Neuronal stem cell (in vitro differentiated cells): ENCODE results near the gene AP5Z1.

ENCODE experiments used
- DNase-seq: peaks from one replicate; pipeline ENCODE4 v3.0.0-alpha.2; 2013; ENCODE audit warnings: low spot score
- H2AFZ ChIP-seq: one replicate; pipeline ENCODE4 v1.6.1; 2013; ENCODE audit warnings: mild to moderate bottlenecking, low read length, inconsistent platforms
- H2AK5ac ChIP-seq: 2 replicates; pipeline ENCODE4 v1.6.1; 2013; ENCODE audit warnings: low read depth, mild to moderate bottlenecking, inconsistent platforms, low read length, moderate library complexity, mixed read lengths
- H2BK120ac ChIP-seq: 2 replicates; pipeline ENCODE4 v1.6.1; 2013; ENCODE audit warnings: low read depth, mild to moderate bottlenecking, inconsistent platforms, low read length, moderate library complexity, mixed read lengths
- H2BK12ac ChIP-seq: one replicate; pipeline ENCODE4 v1.6.1; 2013; ENCODE audit warnings: low read length, inconsistent platforms
- H2BK15ac ChIP-seq: 2 replicates; pipeline ENCODE4 v1.6.1; 2013; ENCODE audit warnings: mild to moderate bottlenecking, low read length, inconsistent platforms, mixed read lengths
- H2BK5ac ChIP-seq: one replicate; pipeline ENCODE4 v1.6.1; 2013; ENCODE audit warnings: inconsistent platforms, mild to moderate bottlenecking, low read length, moderate library complexity
- H3K14ac ChIP-seq: one replicate; pipeline ENCODE4 v1.6.1; 2013; ENCODE audit warnings: low read length, inconsistent platforms
- H3K18ac ChIP-seq: 2 replicates; pipeline ENCODE4 v1.6.1; 2013; ENCODE audit warnings: low read length, inconsistent platforms
- H3K23ac ChIP-seq: 2 replicates; pipeline ENCODE4 v1.6.1; 2013; ENCODE audit warnings: low read depth, mild to moderate bottlenecking, mixed read lengths, low read length, inconsistent platforms; ENCODE audit not compliant: poor library complexity
- H3K27ac ChIP-seq: replicated peaks from 3 replicates; pipeline ENCODE4 v1.5.1; 2013; ENCODE audit warnings: low read length, inconsistent platforms
- H3K27me3 ChIP-seq, 3 experiments: 2 replicates each; pipeline ENCODE4 v1.6.1; 2013; ENCODE audit warnings: low read length in 3 of 3, mild to moderate bottlenecking in 2 of 3, inconsistent platforms in 1 of 3, low read depth in 1 of 3, mixed read lengths in 1 of 3, moderate library complexity in 1 of 3; ENCODE audit not compliant: control insufficient read depth in 3 of 3, insufficient read depth in 3 of 3
- H3K36me3 ChIP-seq, 2 donors: replicated peaks in 1 of 2; 2 replicates each; pipeline ENCODE4 v1.6.1; 2013; ENCODE audit warnings: low read length in 2 of 2; ENCODE audit not compliant: control insufficient read depth in 2 of 2, insufficient read depth in 2 of 2
- H3K4ac ChIP-seq: 2 replicates; pipeline ENCODE4 v1.6.1; 2013; ENCODE audit warnings: inconsistent platforms, mild to moderate bottlenecking, low read length, moderate library complexity
- H3K4me1 ChIP-seq, 2 donors: 1 replicate in 1 of 2; 2 replicates in 1 of 2; pipeline ENCODE4 v1.6.1; 2013; ENCODE audit warnings: low read length in 2 of 2, low read depth in 1 of 2; ENCODE audit not compliant: control insufficient read depth in 2 of 2, insufficient read depth in 1 of 2
- H3K4me2 ChIP-seq: one replicate; pipeline ENCODE4 v1.6.1; 2013; ENCODE audit warnings: mild to moderate bottlenecking, low read length, inconsistent platforms; ENCODE audit not compliant: insufficient read depth, poor library complexity, severe bottlenecking
- H3K4me3 ChIP-seq, 2 donors: 2 replicates each; pipeline ENCODE4 v1.5.1; 2013; ENCODE audit warnings: low read length in 2 of 2, mild to moderate bottlenecking in 2 of 2, inconsistent platforms in 1 of 2, moderate library complexity in 1 of 2
- H3K79me1 ChIP-seq: one replicate; pipeline ENCODE4 v1.6.1; 2013; ENCODE audit warnings: low read depth, mild to moderate bottlenecking, inconsistent platforms, low read length, moderate library complexity
- H3K9ac ChIP-seq: one replicate; pipeline ENCODE4 v1.6.1; 2013; ENCODE audit warnings: mild to moderate bottlenecking, low read depth, low read length, inconsistent platforms; ENCODE audit not compliant: poor library complexity
- H3K9me3 ChIP-seq, 2 donors: replicated peaks in 1 of 2; 2 replicates each; pipeline versions ENCODE3 to v1.6.1; 2013; ENCODE audit warnings: low read length in 2 of 2, mild to moderate bottlenecking in 2 of 2, inconsistent platforms in 1 of 2, low read depth in 1 of 2, mixed read lengths in 1 of 2, moderate library complexity in 1 of 2; ENCODE audit not compliant: control insufficient read depth in 2 of 2, insufficient read depth in 1 of 2
- H4K8ac ChIP-seq: one replicate; pipeline ENCODE4 v1.6.1; 2013; ENCODE audit warnings: low read depth, mild to moderate bottlenecking, inconsistent platforms, low read length, moderate library complexity
- H4K91ac ChIP-seq: one replicate; pipeline ENCODE4 v1.6.1; 2013; ENCODE audit warnings: low read length, low read depth, mild to moderate bottlenecking, inconsistent platforms; ENCODE audit not compliant: poor library complexity
- WGBS, 2 donors: extraction: QIAGEN DNeasy Blood & Tissue Kit; methylation state at CpG; one replicate each; pipeline ENCODE4 v1.1.7; 2013; ENCODE audit warnings: missing lambda C conversion rate in 2 of 2, mixed read lengths in 1 of 2; ENCODE audit not compliant: insufficient read length in 2 of 2, insufficient replicate concordance in 1 of 2; ENCODE audit errors: extremely low coverage in 2 of 2; 5-methylcytosine and 5-hydroxymethylcytosine counted together

Gene AP5Z1

DNA sequence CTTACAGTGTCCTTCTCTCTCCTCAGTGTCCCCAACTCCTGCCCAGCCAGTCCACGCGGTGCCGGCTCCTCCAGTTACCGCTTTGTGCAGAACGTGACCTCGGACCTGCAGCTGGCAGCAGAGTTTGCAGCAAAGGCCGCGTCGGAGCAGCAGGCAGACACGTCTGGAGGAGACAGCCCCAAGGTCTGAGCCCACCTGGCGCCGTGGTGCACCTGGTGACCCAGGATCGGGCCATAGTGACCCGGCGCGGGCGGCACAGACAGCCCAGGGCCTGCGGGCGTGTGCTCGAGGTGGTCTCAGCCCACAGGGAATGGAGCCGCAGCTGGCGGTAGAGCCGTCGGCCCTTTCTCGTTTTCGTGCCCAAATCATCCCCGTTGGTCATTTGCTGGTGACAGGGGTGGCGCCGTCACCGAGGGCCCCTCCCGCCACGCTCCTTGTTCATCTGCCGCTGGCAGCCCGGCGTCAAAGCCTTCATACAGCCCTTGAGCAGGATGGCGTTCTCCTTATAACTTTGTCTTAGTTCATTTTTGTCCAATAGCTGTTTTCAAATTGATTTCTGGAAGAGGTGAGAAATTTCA is 20.9 kb upstream of the AP5Z1 start:
- H2AK5ac ChIP-seq = peak overlapping the region; percentile 74
- no peak overlapping the region for H3K9ac ChIP-seq
- no peak overlapping the region for H2BK15ac ChIP-seq
- no peaks in the 10 kb centered on the region for H3K9me3 ChIP-seq
- no peak overlapping the region for H4K91ac ChIP-seq
- H3K14ac ChIP-seq = no peak overlapping the region
- peaks cover 10% of the 10 kb centered on the region for H3K79me1 ChIP-seq
- peak overlapping the region; percentile 2 for H2BK5ac ChIP-seq
- no peak overlapping the region for H3K4me2 ChIP-seq
- DNase-seq = no peak
- H3K27me3 ChIP-seq = no peaks in the 10 kb centered on the region
- H3K27ac ChIP-seq = no peak overlapping the region
- no CpG with 5 or more reads among the region's 36 CpGs for WGBS, 2 donors
- peaks cover 26 to 63% of the 10 kb centered on the region in 2 donors for H3K36me3 ChIP-seq
- H2AFZ ChIP-seq = no peak overlapping the region
- H3K18ac ChIP-seq = no peak overlapping the region
- peak overlapping the region; percentile 75 for H3K23ac ChIP-seq
- H2BK12ac ChIP-seq = no peak overlapping the region
- no peak overlapping the region for H3K4ac ChIP-seq
- peak overlapping the region in 1 of 2 donors; percentile 19 for H3K4me3 ChIP-seq
- H3K4me1 ChIP-seq = no peaks in the 10 kb centered on the region
- no peak overlapping the region for H2BK120ac ChIP-seq
- H4K8ac ChIP-seq = peak overlapping the region; percentile 52

DNA sequence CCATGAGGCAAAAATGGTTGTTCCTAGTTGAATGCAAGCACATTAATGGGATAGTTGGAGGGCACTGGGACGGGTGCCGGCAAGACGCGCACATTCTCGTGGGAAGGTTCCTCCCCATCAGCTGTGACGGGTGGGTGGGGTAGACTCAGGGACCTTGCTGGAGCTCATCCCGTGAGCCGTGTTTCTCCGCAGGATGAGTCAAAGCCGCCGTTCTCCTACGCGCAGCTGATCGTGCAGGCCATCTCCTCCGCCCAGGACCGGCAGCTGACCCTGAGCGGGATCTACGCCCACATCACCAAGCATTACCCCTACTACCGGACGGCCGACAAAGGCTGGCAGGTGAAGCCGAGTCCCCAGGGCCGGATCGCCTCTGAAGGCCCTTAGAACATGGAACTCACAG is 20.4 kb upstream of the AP5Z1 start:
- Histone ChIP-seq H4K91ac (no peak overlapping the region), H2AK5ac (no peak overlapping the region), H3K27ac (no peak overlapping the region), H2BK120ac (no peak overlapping the region), H4K8ac (no peak overlapping the region), H3K18ac (no peak overlapping the region), H3K4ac (no peak overlapping the region), H3K27me3 (no peaks in the 10 kb centered on the region), H3K14ac (no peak overlapping the region), H3K4me2 (no peak overlapping the region), H3K4me1 (no peaks in the 10 kb centered on the region), H3K79me1 (peaks cover 7% of the 10 kb centered on the region), H3K4me3 (no peak overlapping the region), H3K9ac (no peak overlapping the region), H2AFZ (no peak overlapping the region), H2BK12ac (no peak overlapping the region), H2BK5ac (no peak overlapping the region), H3K36me3 (peaks cover 29 to 63% of the 10 kb centered on the region in 2 donors), H3K23ac (no peak overlapping the region), H2BK15ac (no peak overlapping the region), H3K9me3 (no peaks in the 10 kb centered on the region)
- no CpG with 5 or more reads among the region's 24 CpGs for WGBS, 2 donors
- DNase-seq = no peak

DNA sequence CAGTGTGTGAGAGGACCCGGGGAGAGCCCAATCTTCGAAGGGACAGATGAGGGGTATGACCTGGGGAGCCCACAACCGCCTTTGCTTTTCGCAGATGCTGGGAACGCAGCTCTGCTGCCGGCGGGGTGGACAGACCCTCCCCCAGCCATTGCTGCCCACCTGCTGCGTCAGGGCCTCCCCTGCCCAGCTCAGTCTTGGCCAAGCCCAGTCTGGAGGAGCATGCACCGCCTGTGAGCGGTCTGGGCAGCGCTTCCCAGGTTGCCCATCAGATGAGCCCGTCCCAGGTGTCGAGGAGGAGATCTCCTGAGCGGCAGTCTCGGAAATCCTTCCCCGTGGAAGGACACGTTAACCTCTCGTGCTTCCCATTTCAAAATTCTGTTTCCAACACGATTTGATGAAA is 17.3 kb upstream of the AP5Z1 start:
- Histone ChIP-seq H3K4me3 (no peak overlapping the region), H4K91ac (no peak overlapping the region), H2AFZ (no peak overlapping the region), H3K27me3 (no peaks in the 10 kb centered on the region), H3K4me2 (no peak overlapping the region), H2BK5ac (no peak overlapping the region), H2BK12ac (peak overlapping the region; percentile 22), H4K8ac (peak overlapping the region; percentile 3), H3K9ac (no peak overlapping the region), H2BK120ac (no peak overlapping the region), H3K14ac (no peak overlapping the region), H2AK5ac (no peak overlapping the region), H3K4ac (no peak overlapping the region), H3K79me1 (peaks cover 3% of the 10 kb centered on the region), H3K4me1 (no peaks in the 10 kb centered on the region), H3K36me3 (peaks cover 50 to 86% of the 10 kb centered on the region in 2 donors), H3K23ac (no peak overlapping the region), H3K9me3 (no peaks in the 10 kb centered on the region), H3K18ac (no peak overlapping the region), H2BK15ac (no peak overlapping the region), H3K27ac (no peak overlapping the region)
- WGBS, 2 donors = no CpG with 5 or more reads among the region's 19 CpGs
- DNase-seq = no peak

DNA sequence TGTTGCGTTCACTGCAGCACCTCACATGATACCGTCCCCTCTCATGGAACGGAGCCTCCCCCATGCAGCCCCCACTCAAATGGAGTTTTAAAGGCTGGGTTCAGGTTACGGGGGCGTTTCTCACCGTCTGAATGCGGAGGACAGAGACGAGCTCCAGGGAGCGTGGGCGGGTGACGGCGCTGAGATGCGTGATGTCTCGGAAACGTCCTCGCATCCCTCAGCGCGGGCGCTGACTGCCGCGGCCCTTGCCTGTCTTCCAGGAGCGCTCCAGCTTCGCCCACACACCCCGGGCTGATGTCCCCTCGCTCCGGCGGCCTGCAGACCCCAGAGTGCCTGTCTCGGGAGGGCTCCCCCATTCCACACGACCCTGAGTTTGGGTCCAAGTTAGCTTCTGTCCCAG is 16.6 kb upstream of the AP5Z1 start:
- Histone ChIP-seq H4K91ac (no peak overlapping the region), H3K18ac (no peak overlapping the region), H3K27ac (no peak overlapping the region), H3K14ac (no peak overlapping the region), H2BK12ac (no peak overlapping the region), H2AK5ac (no peak overlapping the region), H2BK15ac (no peak overlapping the region), H4K8ac (no peak overlapping the region), H2BK120ac (no peak overlapping the region), H2BK5ac (no peak overlapping the region), H3K36me3 (peaks cover 57 to 92% of the 10 kb centered on the region in 2 donors), H2AFZ (no peak overlapping the region), H3K23ac (no peak overlapping the region), H3K27me3 (no peaks in the 10 kb centered on the region), H3K4ac (no peak overlapping the region), H3K4me2 (no peak overlapping the region), H3K4me3 (no peak overlapping the region), H3K9ac (no peak overlapping the region), H3K79me1 (peaks cover 5% of the 10 kb centered on the region), H3K4me1 (no peaks in the 10 kb centered on the region), H3K9me3 (no peaks in the 10 kb centered on the region)
- DNase-seq = no peak
- WGBS, 2 donors = no CpG with 5 or more reads among the region's 29 CpGs
